H1 (cell line): ENCODE results near the gene BTBD9. TPM values are rescaled to one million over a fixed set of nuclear protein-coding genes. Genes with fewer than 3 reads are reported as not detected.

Experiments used
- CTCF ChIA-PET: fragments of 300-600 bp; sonication (Branson Sonifier 250); formaldehyde crosslinking; loops from one replicate; lab custom pipeline; 2021; ENCODE audit not compliant: partially characterized antibody; lab: Charles Lee
- POLR2A ChIA-PET: fragments of 300-600 bp; sonication (Branson Sonifier 250); formaldehyde crosslinking; loops from one replicate; lab custom pipeline; 2021; ENCODE audit warnings: inconsistent platforms; ENCODE audit not compliant: partially characterized antibody; lab: Charles Lee
- DNase-seq, 2 experiments: peaks; one replicate each; pipeline versions ENCODE4 v3.0.0 to v3.0.0-alpha.2; 2010 to 2022; ENCODE audit warnings: low spot score in 2 of 2, low read depth in 1 of 2, mixed read lengths in 1 of 2
- FAIRE-seq: peaks from 2 replicates; lab custom pipeline; 2011; peaks lifted over from hg19 to GRCh38; lab: Jason Lieb, UNC
- H2AFZ ChIP-seq: 2 replicates; pipeline ENCODE4 v1.8.1; 2012; ENCODE audit warnings: low read length, inconsistent platforms
- H2AK5ac ChIP-seq: 2 replicates; pipeline ENCODE4 v1.6.1; 2013; ENCODE audit warnings: low read depth, low read length
- H2BK120ac ChIP-seq: replicated peaks from 2 replicates; pipeline ENCODE3; 2013; ENCODE audit warnings: low read depth, low read length, inconsistent platforms
- H2BK12ac ChIP-seq: 2 replicates; pipeline ENCODE4 v1.6.1; 2013; ENCODE audit warnings: low read depth, low read length
- H2BK15ac ChIP-seq: 2 replicates; pipeline ENCODE4 v1.6.1; 2013; ENCODE audit warnings: low read length
- H2BK20ac ChIP-seq: 2 replicates; pipeline ENCODE4 v1.6.1; 2013; ENCODE audit warnings: low read length
- H2BK5ac ChIP-seq: 2 replicates; pipeline ENCODE4 v1.6.1; 2013; ENCODE audit warnings: low read depth, low read length
- H3K14ac ChIP-seq: 2 replicates; pipeline ENCODE4 v1.6.1; 2013; ENCODE audit warnings: inconsistent platforms; ENCODE audit not compliant: insufficient read length
- H3K18ac ChIP-seq: 2 replicates; pipeline ENCODE4 v1.6.1; 2013; ENCODE audit warnings: low read length; ENCODE audit errors: extremely low read depth
- H3K23ac ChIP-seq: 2 replicates; pipeline ENCODE4 v1.6.1; 2013; ENCODE audit warnings: inconsistent platforms; ENCODE audit not compliant: insufficient read length
- H3K23me2 ChIP-seq: 2 replicates; pipeline ENCODE4 v1.6.1; 2013; ENCODE audit warnings: low read depth, low read length
- H3K27ac ChIP-seq: 2 replicates; pipeline ENCODE4 v1.6.1; 2011; ENCODE audit warnings: low read depth, low read length, inconsistent platforms
- H3K27me3 ChIP-seq, 4 experiments: replicated peaks in 1 of 4; 1 replicate in 1 of 4; 2 replicates in 3 of 4; pipeline versions ENCODE4 v1.6.1 to v1.8.1; 2011 to 2013; ENCODE audit warnings: low read length in 3 of 4, mild to moderate bottlenecking in 3 of 4, inconsistent platforms in 2 of 4, mixed read lengths in 2 of 4, moderate library complexity in 1 of 4; ENCODE audit not compliant: control insufficient read depth in 3 of 4, insufficient read depth in 3 of 4; ENCODE audit errors: extremely low read depth in 1 of 4
- H3K36me3 ChIP-seq, 4 experiments: 2 replicates each; pipeline versions ENCODE4 v1.6.1 to v1.8.1; 2011 to 2013; ENCODE audit warnings: mild to moderate bottlenecking in 4 of 4, low read length in 3 of 4, moderate library complexity in 2 of 4, control low read depth in 1 of 4, inconsistent platforms in 1 of 4; ENCODE audit not compliant: insufficient read depth in 4 of 4, control insufficient read depth in 2 of 4
- H3K4ac ChIP-seq: replicated peaks from 2 replicates; pipeline ENCODE3; 2013; ENCODE audit warnings: low read length, low read depth, mixed read lengths, inconsistent platforms; ENCODE audit not compliant: insufficient read length
- H3K4me1 ChIP-seq, 4 experiments: replicated peaks in 1 of 4; 1 replicate in 1 of 4; 2 replicates in 3 of 4; pipeline versions ENCODE4 v1.6.1 to v1.8.1; 2011 to 2013; ENCODE audit warnings: low read length in 3 of 4, inconsistent platforms in 2 of 4, mixed read lengths in 1 of 4; ENCODE audit not compliant: insufficient read depth in 4 of 4, control insufficient read depth in 3 of 4
- H3K4me2 ChIP-seq, 2 experiments: 2 replicates each; pipeline versions ENCODE4 v1.6.1 to v1.8.1; 2011 to 2013; ENCODE audit warnings: low read depth in 2 of 2, low read length in 2 of 2, control low read depth in 1 of 2, inconsistent platforms in 1 of 2, mild to moderate bottlenecking in 1 of 2; ENCODE audit not compliant: insufficient read depth in 1 of 2
- H3K4me3 ChIP-seq, 4 experiments: fragments of 200-600, 300-600 bp in 1 of 4; sonication (generic), shearing (Covaris generic), sonication (Bioruptor Twin) in 1 of 4; 2 replicates each; pipeline versions ENCODE4 v1.5.1 to v1.8.1; 2011 to 2016; ENCODE audit warnings: low read length in 4 of 4, low read depth in 3 of 4, control low read depth in 2 of 4, inconsistent platforms in 2 of 4, mild to moderate bottlenecking in 2 of 4, mixed read lengths in 1 of 4, moderate library complexity in 1 of 4; ENCODE audit not compliant: insufficient read depth in 2 of 4; ENCODE audit errors: extremely low read depth in 1 of 4
- H3K56ac ChIP-seq: replicated peaks from 2 replicates; pipeline ENCODE3; 2013; ENCODE audit warnings: low read depth, mild to moderate bottlenecking, mixed read lengths, low read length, inconsistent platforms; ENCODE audit not compliant: insufficient read length
- H3K79me1 ChIP-seq: 2 replicates; pipeline ENCODE4 v1.6.1; 2013; ENCODE audit warnings: low read depth, low read length, control low read depth
- H3K79me2 ChIP-seq, 2 experiments: 2 replicates each; pipeline versions ENCODE4 v1.6.1 to v1.8.1; 2012 to 2013; ENCODE audit warnings: low read length in 2 of 2, mild to moderate bottlenecking in 2 of 2, inconsistent platforms in 1 of 2; ENCODE audit not compliant: insufficient read depth in 2 of 2, control insufficient read depth in 1 of 2
- H3K9ac ChIP-seq, 4 experiments: replicated peaks in 1 of 4; 1 replicate in 1 of 4; 2 replicates in 3 of 4; pipeline versions ENCODE4 v1.6.1 to v1.8.1; 2011 to 2013; ENCODE audit warnings: low read depth in 3 of 4, low read length in 3 of 4, control low read depth in 2 of 4, mild to moderate bottlenecking in 2 of 4, moderate library complexity in 2 of 4, inconsistent platforms in 1 of 4; ENCODE audit errors: extremely low read depth in 1 of 4
- H3K9me3 ChIP-seq, 2 experiments: 2 replicates each; pipeline versions ENCODE4 v1.6.1 to v1.8.1; 2012 to 2013; ENCODE audit warnings: mild to moderate bottlenecking in 2 of 2, moderate library complexity in 2 of 2, control low read depth in 1 of 2, inconsistent platforms in 1 of 2, low read depth in 1 of 2, low read length in 1 of 2, mixed read lengths in 1 of 2; ENCODE audit not compliant: insufficient read depth in 2 of 2
- H4K20me1 ChIP-seq, 2 experiments: replicated peaks in 1 of 2; 2 replicates each; pipeline versions ENCODE3 to v1.8.1; 2011 to 2013; ENCODE audit warnings: inconsistent platforms in 2 of 2, low read length in 2 of 2, mild to moderate bottlenecking in 1 of 2; ENCODE audit not compliant: insufficient read depth in 2 of 2, control insufficient read depth in 1 of 2
- H4K5ac ChIP-seq: 2 replicates; pipeline ENCODE4 v1.6.1; 2013; ENCODE audit warnings: low read length, low read depth, mixed read lengths, inconsistent platforms; ENCODE audit not compliant: insufficient read length
- H4K8ac ChIP-seq: 2 replicates; pipeline ENCODE4 v1.8.0; 2013; ENCODE audit warnings: mild to moderate bottlenecking, moderate library complexity, low read length, inconsistent platforms; ENCODE audit not compliant: insufficient read depth; ENCODE audit errors: extremely low read depth
- H4K91ac ChIP-seq: replicated peaks from 2 replicates; pipeline ENCODE3; 2013; ENCODE audit warnings: low read length, mixed read lengths, inconsistent platforms; ENCODE audit not compliant: insufficient read length
- ASH2L ChIP-seq: fragments of 200-600, 300-600 bp; sonication (generic); IDR thresholded peaks from one replicate; pipeline ENCODE4 v1.7.1; 2017; ENCODE audit warnings: low read length
- GTF2F1 ChIP-seq: IDR thresholded peaks from 2 replicates; pipeline ENCODE4 v1.6.1; 2012; ENCODE audit warnings: low read depth, low read length, improper control_type of control experiment, borderline replicate concordance
- JUND ChIP-seq: IDR thresholded peaks from 2 replicates; pipeline ENCODE4 v1.6.1; 2011; ENCODE audit warnings: mild to moderate bottlenecking, improper control_type of control experiment, low read length
- KDM1A ChIP-seq: fragments of 200-600, 300-600 bp; sonication (generic); IDR thresholded peaks from 2 replicates; pipeline ENCODE4 v1.7.1; 2016; ENCODE audit warnings: mild to moderate bottlenecking, low read length, borderline replicate concordance
- POLR2A ChIP-seq, 2 experiments: IDR thresholded peaks; 1 replicate in 1 of 2; 2 replicates in 1 of 2; pipeline ENCODE4 v1.6.1; 2011; ENCODE audit warnings: low read depth in 2 of 2, low read length in 2 of 2, mild to moderate bottlenecking in 2 of 2; ENCODE audit errors: control extremely low read depth in 1 of 2
- POU5F1 ChIP-seq: IDR thresholded peaks from 2 replicates; pipeline ENCODE4 v1.6.1; 2011; ENCODE audit warnings: low read depth, mild to moderate bottlenecking, low read length, moderate library complexity
- RBBP5 ChIP-seq: IDR thresholded peaks from 2 replicates; pipeline ENCODE4 v1.7.1; 2012; ENCODE audit warnings: low read depth, mild to moderate bottlenecking, inconsistent platforms, low read length, moderate library complexity, borderline replicate concordance
- SAP30 ChIP-seq: fragments of 300-600 bp; sonication (generic); IDR thresholded peaks from 2 replicates; pipeline ENCODE4 v1.7.1; 2012; ENCODE audit warnings: low read length, moderate library complexity, mild to moderate bottlenecking, inconsistent platforms; ENCODE audit not compliant: insufficient read depth, insufficient replicate concordance
- SP4 ChIP-seq: IDR thresholded peaks from 2 replicates; pipeline ENCODE4 v1.6.1; 2012; ENCODE audit warnings: low read length, inconsistent platforms
- SRF ChIP-seq: IDR thresholded peaks from 2 replicates; pipeline ENCODE4 v1.6.1; 2011; ENCODE audit warnings: mild to moderate bottlenecking, low read depth, low read length, moderate library complexity
- TBP ChIP-seq: IDR thresholded peaks from 2 replicates; pipeline ENCODE4 v1.6.1; 2011; ENCODE audit warnings: low read depth, low read length, improper control_type of control experiment
- TCF12 ChIP-seq: IDR thresholded peaks from 2 replicates; pipeline ENCODE4 v1.6.1; 2011; ENCODE audit warnings: low read depth, mild to moderate bottlenecking, low read length
- WGBS, 2 experiments: shearing (Covaris generic) in 1 of 2; methylation state at CpG; one replicate each; pipeline versions ENCODE4 v1.1.6 to v1.1.7; 2013 to 2015; ENCODE audit warnings: low lambda C conversion rate in 2 of 2, mixed read lengths in 2 of 2, inconsistent platforms in 1 of 2, low coverage in 1 of 2, missing lambda C conversion rate in 1 of 2; ENCODE audit not compliant: insufficient replicate concordance in 2 of 2, insufficient coverage in 1 of 2, insufficient read length in 1 of 2; ENCODE audit errors: extremely low coverage in 1 of 2, missing lambda C conversion rate in 1 of 2; 5-methylcytosine and 5-hydroxymethylcytosine counted together
- polyA plus RNA-seq, 7 experiments: library from polyadenylated mRNA; depleted of rRNA in 3 of 7; stranded (reverse) in 5 of 7; unstranded in 2 of 7; fragments of >200 nt in 5 of 7; fragments of 200-250 nt in 2 of 7; gene quantifications; 1 replicate in 5 of 7; 2 replicates in 1 of 7; 4 replicates in 1 of 7; pipeline versions ENCODE4 v1.2.1 to v1.2.3, GENCODE V29; 2011 to 2013; ENCODE audit warnings: missing spikeins in 2 of 7, mixed read lengths in 2 of 7
- total RNA-seq: library from RNA; stranded (reverse); fragmentation: NEBNext Ultra II Directional; extraction: Animal tissue kit (Norgen Biotek cat#: 25700); gene quantifications from 2 replicates; pipeline ENCODE4 v1.2.1, GENCODE V29; 2021
- TF ChIP-seq, protein P1 (sequence below): IDR thresholded peaks from 2 replicates; pipeline ENCODE4 v1.6.1; 2011; ENCODE audit warnings: low read depth, mild to moderate bottlenecking, low read length; ENCODE audit not compliant: insufficient read depth

BTBD9 gene
- total and polyA plus RNA-seq, 2 of the 8 experiments (the other 6 are each of a cell fraction or from before 2014, with no cell fraction given) = 0.92 to 4.1 TPM

- no peak overlapping the region for H4K91ac ChIP-seq
- POLR2A ChIA-PET = no interaction called here
- H3K27ac ChIP-seq = no peak overlapping the region
- H2BK5ac ChIP-seq = peak overlapping the region; percentile 9; the same call in 1 of the 2 replicates
- H4K8ac ChIP-seq = no peak overlapping the region; the same call in 1 of the 2 replicates
- no peak for DNase-seq
- no peak overlapping the region; the same call in 1 of the 2 replicates for H2BK12ac ChIP-seq
- H3K4me2 ChIP-seq = peak overlapping the region in 1 of 2 experiments; percentile 10; a peak in 1 of 4 replicates
- no peak overlapping the region for H3K9ac ChIP-seq
- H2BK15ac ChIP-seq = no peak overlapping the region
- H3K79me1 ChIP-seq = no peaks in the 10 kb centered on the region
- CTCF ChIA-PET = interaction anchor here (0.6 to 0.9 kb wide), 5 partner anchors 78 to 402 kb away, joined by 3 to 4 read pairs (median 3); no protein-coding TSS in a partner anchor
- peaks cover 2 to 15% (median 8%) of the 10 kb centered on the region in 4 experiments for H3K4me1 ChIP-seq
- no peak overlapping the region for H3K14ac ChIP-seq
- FAIRE-seq = no peak
- WGBS, 2 experiments = 92% methylated on average over 3 of the region's 3 CpGs; no CpG with 5 or more reads in 1 of the 2 experiments
- H2AFZ ChIP-seq = peak overlapping the region; percentile 96; the same call in 1 of the 2 replicates
- no peak overlapping the region for H2BK120ac ChIP-seq
- no peak overlapping the region for H2BK20ac ChIP-seq
- H3K4me3 ChIP-seq = no peak overlapping the region
- no peak overlapping the region for H4K5ac ChIP-seq
- no peak overlapping the region for H3K4ac ChIP-seq
- H4K20me1 ChIP-seq = no peaks in the 10 kb centered on the region
- H3K56ac ChIP-seq = no peak overlapping the region
- H3K23me2 ChIP-seq = no peaks in the 10 kb centered on the region; the same call in 1 of the 2 replicates
- H3K23ac ChIP-seq = no peak overlapping the region
- no peaks in the 10 kb centered on the region for H3K36me3 ChIP-seq
- 0 out of 2 replicates have a peak overlapping the region, but pooled peaks have one; percentile 4 for H3K18ac ChIP-seq
- H2AK5ac ChIP-seq = no peak overlapping the region
- H3K27me3 ChIP-seq = no peaks in the 10 kb centered on the region; a peak in 1 of 7 replicates
- no peaks in the 10 kb centered on the region for H3K79me2 ChIP-seq
- H3K9me3 ChIP-seq = no peaks in the 10 kb centered on the region
- TF ChIP-seq ASH2L (no peak), POLR2A (IDR thresholded peaks at IDR 0.05; ENCODE audit: control extremely low read depth in 1 of 2, low read depth in 2 of 2, low read length in 2 of 2) (no peak), TBP (no peak), RBBP5 (no peak), SRF (no peak), KDM1A (no peak), SP4 (no peak), TCF12 (no peak), JUND (no peak), POU5F1 (no peak), GTF2F1 (no peak), SAP30 (no peak)
- TF ChIP-seq, protein P1, sequence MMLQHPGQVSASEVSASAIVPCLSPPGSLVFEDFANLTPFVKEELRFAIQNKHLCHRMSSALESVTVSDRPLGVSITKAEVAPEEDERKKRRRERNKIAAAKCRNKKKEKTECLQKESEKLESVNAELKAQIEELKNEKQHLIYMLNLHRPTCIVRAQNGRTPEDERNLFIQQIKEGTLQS = no peak
These were observed 427.6 kb downstream of the BTBD9 start for GRCh38 chr6:38212116-38212515.
